ENCODE results near the gene ZBTB7C.

DNA sequence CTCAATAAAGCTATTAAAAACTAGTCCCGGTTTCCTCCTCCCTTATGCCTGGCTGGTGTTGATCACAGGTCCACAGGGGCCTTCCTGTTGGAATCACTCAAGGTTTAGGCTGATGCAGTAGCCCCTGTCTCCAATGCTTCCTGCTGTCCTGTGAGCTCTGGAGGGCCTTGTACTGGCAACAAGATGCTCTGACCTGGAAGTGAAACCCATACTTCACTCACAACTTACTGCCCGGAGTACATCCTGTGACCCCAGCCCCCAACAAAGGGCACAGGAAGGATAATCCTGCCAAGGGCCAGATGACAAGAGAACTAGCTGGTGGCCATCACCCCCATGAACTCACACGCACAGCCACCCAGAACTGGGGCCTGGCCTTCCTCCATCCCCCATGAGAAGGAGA, 50.3 kb downstream of the ZBTB7C start:
- TF ChIP-seq, protein P1, sequence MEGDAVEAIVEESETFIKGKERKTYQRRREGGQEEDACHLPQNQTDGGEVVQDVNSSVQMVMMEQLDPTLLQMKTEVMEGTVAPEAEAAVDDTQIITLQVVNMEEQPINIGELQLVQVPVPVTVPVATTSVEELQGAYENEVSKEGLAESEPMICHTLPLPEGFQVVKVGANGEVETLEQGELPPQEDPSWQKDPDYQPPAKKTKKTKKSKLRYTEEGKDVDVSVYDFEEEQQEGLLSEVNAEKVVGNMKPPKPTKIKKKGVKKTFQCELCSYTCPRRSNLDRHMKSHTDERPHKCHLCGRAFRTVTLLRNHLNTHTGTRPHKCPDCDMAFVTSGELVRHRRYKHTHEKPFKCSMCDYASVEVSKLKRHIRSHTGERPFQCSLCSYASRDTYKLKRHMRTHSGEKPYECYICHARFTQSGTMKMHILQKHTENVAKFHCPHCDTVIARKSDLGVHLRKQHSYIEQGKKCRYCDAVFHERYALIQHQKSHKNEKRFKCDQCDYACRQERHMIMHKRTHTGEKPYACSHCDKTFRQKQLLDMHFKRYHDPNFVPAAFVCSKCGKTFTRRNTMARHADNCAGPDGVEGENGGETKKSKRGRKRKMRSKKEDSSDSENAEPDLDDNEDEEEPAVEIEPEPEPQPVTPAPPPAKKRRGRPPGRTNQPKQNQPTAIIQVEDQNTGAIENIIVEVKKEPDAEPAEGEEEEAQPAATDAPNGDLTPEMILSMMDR (IDR thresholded peaks at IDR 0.05) = no peak
- TF ChIP-seq EZH2 (IDR thresholded peaks at IDR 0.05; ENCODE audit: borderline replicate concordance, insufficient read depth, low read depth, low read length, poor library complexity, severe bottlenecking) = no peak

Measured in B cell (primary cell).